Activated CD4-positive, alpha-beta T cell treated with anti-CD3 and anti-CD28 coated beads, Interleukin-2, amount 50 U/mL, for 16 hours (primary cell): ENCODE data around the gene SDHA.

Source experiments
- DNase-seq: peaks from one replicate; pipeline ENCODE4 v3.0.0-alpha.2; 2020

Gene SDHA

GRCh38 chr5:217494-218456, at the start of gene SDHA, which contains the start of gene CCDC127:
Gene SDHA (plus strand): TSS chr5:218320. CDS start chr5:218356, 36 bp downstream.
Gene CCDC127 (minus strand): TSS chr5:218153. CDS start chr5:216849, 1,304 bp downstream.
- DNase-seq = peak; percentile 97

- no peak for DNase-seq
Observed at GRCh38 chr5:169071-169727, 48.9 kb upstream of the SDHA start.

- DNase-seq = no peak
Observed at GRCh38 chr5:169728-170094, 48.4 kb upstream of the SDHA start.

GRCh38 chr5:170971-171800, 46.9 kb upstream of the SDHA start:
- DNase-seq = no peak

GRCh38 chr5:171801-172331, 46.3 kb upstream of the SDHA start:
- no peak for DNase-seq

GRCh38 chr5:172421-172820, 45.7 kb upstream of the SDHA start:
- no peak for DNase-seq

GRCh38 chr5:172841-173251, 45.3 kb upstream of the SDHA start:
- DNase-seq = no peak

- no peak for DNase-seq
Observed at GRCh38 chr5:173392-174290, 44.5 kb upstream of the SDHA start.

GRCh38 chr5:174291-174600, 43.9 kb upstream of the SDHA start:
- no peak for DNase-seq

- DNase-seq = no peak
Observed at GRCh38 chr5:174876-175465, 43.1 kb upstream of the SDHA start.

- no peak for DNase-seq
Observed at GRCh38 chr5:176296-176823, 41.8 kb upstream of the SDHA start.

- DNase-seq = no peak
Observed at GRCh38 chr5:178110-178509, 40.0 kb upstream of the SDHA start.

- no peak for DNase-seq
Observed at GRCh38 chr5:179401-179800, 38.7 kb upstream of the SDHA start.

GRCh38 chr5:180286-180918, 37.7 kb upstream of the SDHA start:
- DNase-seq = no peak

- DNase-seq = no peak
Observed at GRCh38 chr5:181160-181559, 37.0 kb upstream of the SDHA start.

- no peak for DNase-seq
Observed at GRCh38 chr5:181566-181965, 36.6 kb upstream of the SDHA start.

- DNase-seq = no peak
Observed at GRCh38 chr5:182126-182525, 36.0 kb upstream of the SDHA start.

GRCh38 chr5:184471-184870, 33.6 kb upstream of the SDHA start:
- no peak for DNase-seq

GRCh38 chr5:185095-186070, 32.7 kb upstream of the SDHA start:
- DNase-seq = no peak
